K562 (cell line): Measurements from ENCODE around the gene SPINK2. TPM values are rescaled to one million over a fixed set of nuclear protein-coding genes. Genes with fewer than 3 reads are reported as not detected.

Experiments
- ATAC-seq: fragments of 200-7000 bp; cut with Tn5 transposase; 3 replicates; pipeline ENCODE4 v1.9.1; 2020; ENCODE audit warnings: moderate library complexity
- Bru-seq: library from RNA; stranded (reverse); fragments of 400-500 nt; gene quantifications from one replicate; lab custom pipeline; 2021; lab: Mats Ljungman, UMichigan
- BruChase-seq, 2 experiments: library from RNA; stranded (reverse); fragments of 400-500 nt; gene quantifications; one replicate each; lab custom pipeline; 2021; lab: Mats Ljungman, UMichigan
- BruUV-seq: library from RNA; stranded (reverse); fragments of 400-500 nt; replicated peaks from 2 replicates; lab custom pipeline; 2021; lab: Mats Ljungman, UMichigan
- CTCF ChIA-PET: fragments of 300-600 bp; formaldehyde crosslinking; extraction: SDS; loops from one replicate; lab custom pipeline; 2021; ENCODE audit warnings: low intra/inter-chr PET ratio; lab: Yijun Ruan, JAX
- POLR2A ChIA-PET: fragments of 300-600, 350-650 bp; sonication (Branson Sonifier 250); formaldehyde crosslinking; extraction: SDS; loops from one replicate; lab custom pipeline; 2021; ENCODE audit warnings: antibody characterized with exemption, inconsistent platforms; lab: Yijun Ruan, JAX
- DNase-seq, 4 experiments: peaks; one replicate each; pipeline versions ENCODE4 v3.0.0 to v3.0.0-alpha.2; 2011 to 2018; ENCODE audit warnings: low spot score in 3 of 4, mixed read lengths in 3 of 4; ENCODE audit errors: extremely low read depth in 1 of 4
- FAIRE-seq: peaks from 2 replicates; lab custom pipeline; 2011; peaks lifted over from hg19 to GRCh38; lab: Jason Lieb, UNC
- H2AFZ ChIP-seq: 2 replicates; pipeline ENCODE4 v1.6.0; 2011; ENCODE audit warnings: low read depth, low read length, control low read depth, inconsistent platforms
- H3K27ac ChIP-seq: fragments of 200-600 bp; 3 replicates; pipeline ENCODE4 v1.8.0; 2011; ENCODE audit warnings: low read depth, mild to moderate bottlenecking, control low read depth, inconsistent platforms, low read length, moderate library complexity, mixed read lengths; ENCODE audit errors: extremely low read depth
- H3K27me3 ChIP-seq, 2 experiments: fragments of 300-600 bp in 1 of 2; 2 replicates in 1 of 2; 3 replicates in 1 of 2; pipeline versions ENCODE4 v1.6.0 to v1.8.0; 2011; ENCODE audit warnings: inconsistent platforms in 2 of 2, low read length in 2 of 2, mild to moderate bottlenecking in 1 of 2, mixed read lengths in 1 of 2, moderate library complexity in 1 of 2; ENCODE audit not compliant: control insufficient read depth in 2 of 2, insufficient read depth in 2 of 2
- H3K36me3 ChIP-seq: fragments of 300-600 bp; 3 replicates; pipeline ENCODE4 v1.8.0; 2011; ENCODE audit warnings: mild to moderate bottlenecking, low read length, inconsistent platforms; ENCODE audit not compliant: control insufficient read depth, insufficient read depth
- H3K4me1 ChIP-seq, 2 experiments: fragments of 200-600 bp in 1 of 2; replicated peaks in 1 of 2; 2 replicates in 1 of 2; 3 replicates in 1 of 2; pipeline versions ENCODE4 v1.5.1 to v1.8.0; 2011; ENCODE audit warnings: inconsistent platforms in 2 of 2, low read length in 2 of 2, mild to moderate bottlenecking in 1 of 2, mixed read lengths in 1 of 2, moderate library complexity in 1 of 2; ENCODE audit not compliant: control insufficient read depth in 2 of 2, insufficient read depth in 2 of 2
- H3K4me2 ChIP-seq: 2 replicates; pipeline ENCODE4 v1.6.1; 2011; ENCODE audit warnings: low read length, control low read depth, inconsistent platforms, mixed read lengths; ENCODE audit not compliant: insufficient read depth
- H3K4me3 ChIP-seq: fragments of 200-600 bp; sonication (generic), shearing (Covaris generic); 2 replicates; pipeline ENCODE4 v1.5.1; 2016; ENCODE audit warnings: control low read depth, inconsistent platforms
- H3K79me2 ChIP-seq: fragments of 200-600 bp; 3 replicates; pipeline ENCODE4 v1.8.0; 2011; ENCODE audit warnings: low read length, inconsistent platforms; ENCODE audit not compliant: control insufficient read depth, insufficient read depth
- H3K9ac ChIP-seq, 2 experiments: 2 replicates each; pipeline versions ENCODE4 v1.6.0 to v1.6.1; 2011; ENCODE audit warnings: low read depth in 2 of 2, low read length in 2 of 2, control low read depth in 1 of 2, inconsistent platforms in 1 of 2, mild to moderate bottlenecking in 1 of 2, mixed read lengths in 1 of 2; ENCODE audit not compliant: insufficient read depth in 1 of 2
- H3K9me1 ChIP-seq: one replicate; pipeline ENCODE4 v1.6.0; 2011; ENCODE audit warnings: inconsistent platforms, mild to moderate bottlenecking, low read length, moderate library complexity; ENCODE audit not compliant: control insufficient read depth, insufficient read depth
- H3K9me3 ChIP-seq: replicated peaks from 2 replicates; pipeline ENCODE4 v1.5.1; 2011; ENCODE audit warnings: low read depth, low read length, inconsistent platforms; ENCODE audit not compliant: control insufficient read depth, insufficient read depth
- H4K20me1 ChIP-seq: replicated peaks from 2 replicates; pipeline ENCODE4 v1.6.1; 2011; ENCODE audit warnings: low read length, inconsistent platforms, mixed read lengths; ENCODE audit not compliant: control insufficient read depth, insufficient read depth
- BACH1 ChIP-seq: fragments of 200-800 bp; sonication (Bioruptor generic); IDR thresholded peaks from 2 replicates; pipeline ENCODE4 v1.6.1; 2016; ENCODE audit warnings: missing genetic modification characterization, missing compliant biosample characterization
- EGR1 ChIP-seq: fragments of 450-650 bp; conservative IDR thresholded peaks from 2 replicates; pipeline ENCODE4 v1.6.1; 2017; ENCODE audit warnings: mild to moderate bottlenecking
- MTF1 ChIP-seq: fragments of 250-450 bp; sonication (Bioruptor Pico); IDR thresholded peaks from 2 replicates; pipeline ENCODE4 v1.9.0; 2021; ENCODE audit warnings: moderate library complexity, mild to moderate bottlenecking, inconsistent platforms, borderline replicate concordance
- NBN ChIP-seq: fragments of 450-650 bp; IDR thresholded peaks from 2 replicates; pipeline ENCODE4 v1.6.1; 2016; ENCODE audit warnings: low read depth, mild to moderate bottlenecking
- NCOA4 ChIP-seq: fragments of 450-650 bp; IDR thresholded peaks from 2 replicates; pipeline ENCODE4 v1.6.1; 2018; ENCODE audit warnings: mild to moderate bottlenecking; ENCODE audit not compliant: partially characterized antibody
- PKNOX1 ChIP-seq: fragments of 450-650 bp; IDR thresholded peaks from 2 replicates; pipeline ENCODE4 v1.6.1; 2016
- THAP7 ChIP-seq: fragments of 250-450 bp; sonication (Bioruptor Pico); IDR thresholded peaks from 2 replicates; pipeline ENCODE4 v1.5.0; 2021
- YY1 ChIP-seq, 3 experiments: IDR thresholded peaks; 2 replicates each; pipeline ENCODE4 v1.6.1; 2011; ENCODE audit warnings: low read length in 2 of 3, mild to moderate bottlenecking in 2 of 3, moderate library complexity in 2 of 3, borderline replicate concordance in 1 of 3, control low read depth in 1 of 3, low read depth in 1 of 3; ENCODE audit not compliant: insufficient read depth in 3 of 3, insufficient replicate concordance in 2 of 3, control insufficient read depth in 1 of 3, insufficient read length in 1 of 3; ENCODE audit errors: extremely low read depth in 1 of 3
- ZBTB9 ChIP-seq: fragments of 450-650 bp; formaldehyde crosslinking; IDR thresholded peaks from 2 replicates; pipeline ENCODE4 v1.4.0; 2020; ENCODE audit warnings: mild to moderate bottlenecking, moderate library complexity
- ZC3H11A ChIP-seq: IDR thresholded peaks from 2 replicates; pipeline ENCODE4 v1.6.1; 2012; ENCODE audit warnings: low read depth, low read length, improper control_type of control experiment
- WGBS: fragments of 100-300 bp; shearing (Covaris generic); methylation state at CpG from one replicate; pipeline ENCODE4 v1.1.6; 2016; ENCODE audit warnings: low coverage, mixed read lengths; ENCODE audit not compliant: insufficient coverage; ENCODE audit errors: missing lambda C conversion rate; 5-methylcytosine and 5-hydroxymethylcytosine counted together
- in situ Hi-C: fragments of 300-500 bp; cut with MboI; formaldehyde crosslinking; loops from 4 replicates; pipeline ENCODE4 v1.15.0; 2018; ENCODE audit warnings: inconsistent platforms, mixed read lengths
- intact Hi-C: fragments of 100-400 bp; cut with micrococcal nuclease; formaldehyde crosslinking; loops from 2 replicates; pipeline ENCODE4 v1.14.2; 2022
- long read RNA-seq, 3 experiments: library from polyadenylated mRNA in 2 of 3; library from RNA in 1 of 3; unstranded in 2 of 3; stranded (forward) in 1 of 3; transcript quantifications; one replicate each; pipeline ENCODE4 v2.0.0, GENCODE V29; 2019 to 2022
- polyA minus RNA-seq, 3 experiments: library from RNA; depleted of rRNA, polyadenylated mRNA; stranded (reverse); fragments of >200 nt; gene quantifications; 2 replicates each; pipeline ENCODE4 v1.2.3, GENCODE V29; 2011
- polyA plus RNA-seq, 8 experiments: library from polyadenylated mRNA; depleted of rRNA in 4 of 8; stranded (reverse) in 5 of 8; unstranded in 3 of 8; fragments of >200 nt; fragmentation: Nextera tagmentation in 2 of 8; fragmentation: Illumina TruSeq in 1 of 8; extraction: Ambion mirVana in 2 of 8; extraction: Trizol in 1 of 8; gene quantifications; 2 replicates each; pipeline versions ENCODE4 v1.2.1 to v1.2.3, GENCODE V29; 2011 to 2014; ENCODE audit warnings: inconsistent platforms in 1 of 8, missing spikeins in 1 of 8
- total RNA-seq, 7 experiments: library from RNA; depleted of rRNA in 6 of 7; stranded (reverse); fragments of >200 nt in 6 of 7; fragmentation: Illumina TruSeq in 2 of 7; extraction: Trizol in 2 of 7; gene quantifications; 2 replicates each; pipeline versions ENCODE4 v1.2.1 to v1.2.3, GENCODE V29; 2011 to 2021; ENCODE audit warnings: low replicate concordance in 1 of 7
- TF ChIP-seq, protein P1 (sequence below): fragments of 200-800 bp; sonication (Bioruptor generic); IDR thresholded peaks from 2 replicates; pipeline ENCODE4 v1.6.1; 2017; ENCODE audit warnings: missing genetic modification characterization, missing compliant biosample characterization

SPINK2 gene
- not detected in 2 replicates for total RNA-seq (2011; cell fraction: chromatin; rRNA removed; ENCODE audit: low replicate concordance)
- not detected in 2 replicates for total RNA-seq (2011; cell fraction: nucleolus; rRNA removed)
- not detected in 2 replicates for total RNA-seq (2011; cell fraction: nucleoplasm; rRNA removed)
- total RNA-seq (2014; rRNA removed) (not detected in 2 replicates), total RNA-seq (2014; rRNA removed; fragmentation: Illumina TruSeq; extraction: Trizol) (not detected in 2 replicates), total RNA-seq (2015; rRNA removed; fragmentation: Illumina TruSeq; extraction: Trizol) (not detected in 2 replicates), total RNA-seq (2021) (not detected in 2 replicates), polyA plus RNA-seq (2011; rRNA removed) (not detected in 2 replicates), polyA plus RNA-seq (2014; fragmentation: Illumina TruSeq; extraction: Trizol) (not detected in 2 replicates), polyA plus RNA-seq (2014; fragmentation: Nextera tagmentation; extraction: Ambion mirVana) (not detected), polyA plus RNA-seq (2014; rRNA removed) (not detected in 2 replicates), polyA minus RNA-seq (2011; rRNA and poly(A)+ RNA removed) (not detected in 2 replicates), Bru-seq, nascent RNA (percentile 8 among the genes with signal in this experiment), BruChase-seq, experiment 1, labeled RNA remaining after a 2-hour chase (not detected), BruChase-seq, experiment 2, labeled RNA remaining after a 6-hour chase (not detected)
- not detected in 2 replicates for polyA plus RNA-seq (2011; cell fraction: cytosol; rRNA removed)
- polyA plus RNA-seq (2011; cell fraction: nucleus; rRNA removed): not detected in 2 replicates
- not detected in 2 replicates for polyA plus RNA-seq (2012)
- polyA minus RNA-seq (2011; cell fraction: cytosol; rRNA and poly(A)+ RNA removed): not detected in 2 replicates
- polyA minus RNA-seq (2011; cell fraction: nucleus; rRNA and poly(A)+ RNA removed): not detected in 2 replicates
- long read RNA-seq, experiment 1: 0 reads
- long read RNA-seq, experiment 2: 0 reads
- long read RNA-seq, experiment 3: 0 reads

- Histone ChIP-seq H3K27me3 (peaks cover 7 to 13% of the 10 kb centered on the region in 2 experiments; a peak in 3 of 5 replicates), H3K4me2 (peak within 1 kb of the TSS; percentile 32; the same call in 1 of the 2 replicates), H3K9ac (no peak within 1 kb of the TSS; a peak in 1 of 4 replicates), H4K20me1 (no peaks in the 10 kb centered on the region), H2AFZ (peak within 1 kb of the TSS; percentile 44; the same call in 1 of the 2 replicates), H3K4me3 (no peak within 1 kb of the TSS; the same call in 1 of the 2 replicates), H3K79me2 (no peaks in the 10 kb centered on the region), H3K4me1 (peaks cover 0 to 5% of the 10 kb centered on the region in 2 experiments; a peak in 2 of 5 replicates), H3K27ac (no peak within 1 kb of the TSS), H3K36me3 (no peaks in the 10 kb centered on the region), H3K9me3 (no peaks in the 10 kb centered on the region), H3K9me1 (no peaks in the 10 kb centered on the region)
- intact Hi-C loops (no loop called here), in situ Hi-C loops (no loop called here)
- DNase-seq (peak; percentile 45 to 80 (median 73)), ATAC-seq (peak; percentile 98), FAIRE-seq (no peak)
- POLR2A ChIA-PET: interaction anchor here (1.7 kb wide), 1 partner anchor 15 kb away, joined by 3 read pairs; no protein-coding TSS in a partner anchor
- 15% methylated on average over 33 of the region's 58 CpGs for WGBS
- no TSS peak for BruUV-seq
- CTCF ChIA-PET: no interaction called here
- TF ChIP-seq BACH1 (tag) (no peak), MTF1 (CRISPR knock-in tag) (no peak), PKNOX1 (peak; percentile 51), NCOA4 (no peak), THAP7 (CRISPR knock-in tag) (no peak), YY1 (IDR thresholded peaks at IDR 0.05; ENCODE audit: borderline replicate concordance in 1 of 3, control insufficient read depth in 1 of 3, extremely low read depth in 1 of 3, insufficient read depth in 3 of 3, insufficient read length in 1 of 3, insufficient replicate concordance in 2 of 3, low read depth in 1 of 3, low read length in 2 of 3) (no peak), EGR1 (no peak), ZC3H11A (no peak), ZBTB9 (CRISPR knock-in tag) (no peak), NBN (no peak)
- TF ChIP-seq, protein P1, sequence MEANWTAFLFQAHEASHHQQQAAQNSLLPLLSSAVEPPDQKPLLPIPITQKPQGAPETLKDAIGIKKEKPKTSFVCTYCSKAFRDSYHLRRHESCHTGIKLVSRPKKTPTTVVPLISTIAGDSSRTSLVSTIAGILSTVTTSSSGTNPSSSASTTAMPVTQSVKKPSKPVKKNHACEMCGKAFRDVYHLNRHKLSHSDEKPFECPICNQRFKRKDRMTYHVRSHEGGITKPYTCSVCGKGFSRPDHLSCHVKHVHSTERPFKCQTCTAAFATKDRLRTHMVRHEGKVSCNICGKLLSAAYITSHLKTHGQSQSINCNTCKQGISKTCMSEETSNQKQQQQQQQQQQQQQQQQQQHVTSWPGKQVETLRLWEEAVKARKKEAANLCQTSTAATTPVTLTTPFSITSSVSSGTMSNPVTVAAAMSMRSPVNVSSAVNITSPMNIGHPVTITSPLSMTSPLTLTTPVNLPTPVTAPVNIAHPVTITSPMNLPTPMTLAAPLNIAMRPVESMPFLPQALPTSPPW (CRISPR knock-in tag): peak; percentile 42; the same call in 1 of the 2 replicates
Observed at GRCh38 chr4:56821381-56822243, at the start of gene SPINK2. TSS of gene SPINK2 (minus strand) at chr4:56821701. CDS start at chr4:56821662, 39 bp downstream.
